Ramos (cell line): ENCODE data around the gene NDFIP1.

ENCODE experiments used
- in situ Hi-C: fragments of 300-500 bp; cut with MboI; formaldehyde crosslinking; loops from one replicate; pipeline ENCODE4 v1.14.3; 2022; ENCODE audit warnings: low sequenced_read_pairs; ENCODE audit not compliant: unreplicated experiment

NDFIP1 gene

DNA sequence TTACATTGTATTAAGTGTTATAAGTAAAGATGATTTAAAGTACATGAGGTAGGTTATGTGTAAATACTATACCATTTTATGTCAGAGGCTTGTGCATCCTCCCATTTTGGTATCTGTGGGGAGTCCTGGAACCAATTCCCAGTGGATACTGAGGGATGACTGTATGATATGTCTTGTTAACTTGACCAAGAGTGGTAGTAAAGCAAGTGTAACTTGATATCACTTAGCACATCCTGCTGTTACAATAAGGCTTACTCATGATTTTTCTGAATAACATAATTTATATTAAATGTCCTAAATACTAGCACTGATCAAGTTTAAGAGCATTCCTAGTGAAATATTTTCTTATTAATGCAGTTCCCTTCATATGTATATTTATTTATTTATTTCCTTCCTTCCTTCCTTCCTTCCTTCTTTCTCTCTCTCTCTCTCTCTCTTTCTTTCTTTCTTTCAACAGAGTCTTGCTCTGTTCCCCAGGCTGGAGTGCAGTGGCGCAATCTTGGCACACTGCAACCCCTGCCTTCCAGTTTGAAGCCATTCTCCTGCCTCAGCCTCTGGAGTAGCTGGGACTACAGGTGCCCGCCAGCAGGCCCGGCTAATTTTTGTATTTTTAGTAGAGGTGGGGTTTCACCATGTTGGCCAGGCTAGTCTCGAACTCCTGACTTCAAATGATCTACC lies 7.5 kb downstream of the NDFIP1 start:
- in situ Hi-C loops, result no loop called here

- in situ Hi-C loops, result no loop called here
Observed at GRCh38 chr5:142117579-142118151, 9.1 kb downstream of the NDFIP1 start.

GRCh38 chr5:142118155-142118686 lies 9.6 kb downstream of the NDFIP1 start:
- in situ Hi-C loops, result no loop called here

GRCh38 chr5:142119051-142119625 lies 10.6 kb downstream of the NDFIP1 start:
- in situ Hi-C loops, result no loop called here

- in situ Hi-C loops, result no loop called here
Observed at GRCh38 chr5:142120247-142120935, 11.8 kb downstream of the NDFIP1 start.

DNA sequence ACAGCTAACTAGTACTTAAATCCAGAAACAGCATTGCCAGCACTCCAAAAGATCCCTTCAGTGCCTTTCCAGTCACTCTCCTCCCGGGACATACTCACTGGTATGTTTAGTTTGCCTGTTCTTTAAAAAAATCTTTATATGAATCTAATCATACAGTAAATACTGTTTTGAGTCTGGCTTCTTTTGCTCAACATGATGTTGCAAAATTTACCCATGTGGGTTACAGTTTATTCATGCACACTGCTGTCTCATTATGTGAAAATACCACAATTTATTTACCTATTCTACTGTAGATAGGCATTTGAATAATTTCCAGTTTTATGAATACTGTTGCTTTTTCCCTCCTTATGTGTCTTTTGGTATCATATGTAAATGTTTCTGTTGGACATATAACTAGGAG lies 13.5 kb downstream of the NDFIP1 start:
- in situ Hi-C loops, result no loop called here

- in situ Hi-C loops, result no loop called here
Observed at GRCh38 chr5:142125378-142125777, 16.8 kb downstream of the NDFIP1 start.

- in situ Hi-C loops, result no loop called here
Observed at GRCh38 chr5:142125963-142126362, 17.4 kb downstream of the NDFIP1 start.

DNA sequence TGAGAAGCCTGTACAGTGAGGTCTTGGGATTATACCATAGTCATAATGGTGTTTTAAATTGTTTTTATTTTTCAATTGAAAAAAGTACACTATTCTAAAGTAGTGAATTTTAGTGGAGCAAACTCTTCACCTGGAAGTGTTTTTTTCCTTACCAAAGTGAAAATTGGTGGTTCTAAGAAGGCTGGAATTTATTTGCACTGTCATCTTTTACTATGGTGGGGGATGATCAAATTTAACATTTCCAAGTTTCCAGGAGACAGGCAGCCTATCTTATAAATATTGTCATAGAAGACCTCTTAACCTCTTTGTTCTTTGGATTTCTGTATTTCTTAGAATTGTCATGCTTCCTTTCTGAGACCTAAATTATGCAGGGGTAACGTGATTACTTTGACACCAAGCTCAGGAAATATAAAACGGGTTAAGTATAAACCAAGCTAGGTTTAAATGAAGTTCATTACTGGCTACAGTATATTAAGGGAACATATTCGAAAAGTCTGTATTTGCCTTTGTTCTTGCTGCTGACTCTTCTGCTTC lies 20.2 kb downstream of the NDFIP1 start:
- in situ Hi-C loops, result no loop called here

GRCh38 chr5:142129446-142130066 lies 21.0 kb downstream of the NDFIP1 start:
- in situ Hi-C loops, result no loop called here

DNA sequence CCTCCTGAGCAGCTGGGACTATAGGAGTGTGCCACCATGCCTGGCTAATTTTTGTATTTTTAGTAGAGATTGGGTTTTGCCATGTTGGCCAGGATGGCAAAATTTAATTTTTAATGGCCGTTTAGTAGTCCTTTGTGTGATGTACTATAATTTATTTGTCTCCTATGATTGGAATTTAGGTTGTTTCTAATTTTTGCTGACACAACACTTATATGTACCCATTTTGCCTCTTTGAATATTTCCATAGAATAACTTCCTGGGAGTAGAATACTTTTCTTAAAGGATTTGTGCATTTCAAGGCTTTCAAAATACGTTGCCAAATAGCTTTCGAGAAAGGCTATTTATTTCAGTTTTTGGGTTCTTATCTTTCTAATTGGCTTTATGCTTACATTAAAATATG lies 22.8 kb downstream of the NDFIP1 start:
- in situ Hi-C loops, result no loop called here

GRCh38 chr5:142132916-142133315 lies 24.3 kb downstream of the NDFIP1 start:
- in situ Hi-C loops, result no loop called here

- in situ Hi-C loops, result no loop called here
Observed at GRCh38 chr5:142133330-142134206, 25.0 kb downstream of the NDFIP1 start.

DNA sequence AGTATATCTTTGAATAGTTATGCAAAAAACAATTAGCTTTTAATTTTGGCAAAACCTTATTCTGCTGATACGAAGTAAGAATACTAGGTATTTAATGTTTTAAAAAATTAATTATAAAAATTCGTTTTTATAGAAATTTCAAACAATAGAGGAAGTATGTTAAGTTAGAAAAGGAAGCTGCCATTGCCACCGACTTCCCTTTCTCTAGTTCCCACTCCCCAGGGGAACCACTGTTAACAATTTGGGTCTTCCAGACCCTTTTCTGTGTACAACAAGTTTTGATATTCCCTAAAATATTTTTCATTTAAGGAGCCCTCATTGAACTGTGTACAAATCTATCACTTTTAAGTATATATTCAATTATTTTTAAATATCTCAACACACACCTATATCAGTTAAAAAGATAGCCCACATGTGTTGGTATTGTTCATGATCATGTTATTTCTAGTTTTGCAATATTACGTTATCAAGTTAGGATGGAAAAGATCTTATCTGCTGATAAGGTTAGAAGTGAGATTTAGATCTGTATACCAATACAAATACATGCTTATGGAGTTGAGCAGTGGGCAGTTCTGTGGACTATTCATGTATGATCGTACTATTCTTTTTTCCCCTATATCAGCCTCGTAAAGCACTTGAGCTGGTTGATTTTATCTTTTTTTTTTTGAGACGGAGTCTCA lies 25.9 kb downstream of the NDFIP1 start:
- in situ Hi-C loops, result no loop called here

DNA sequence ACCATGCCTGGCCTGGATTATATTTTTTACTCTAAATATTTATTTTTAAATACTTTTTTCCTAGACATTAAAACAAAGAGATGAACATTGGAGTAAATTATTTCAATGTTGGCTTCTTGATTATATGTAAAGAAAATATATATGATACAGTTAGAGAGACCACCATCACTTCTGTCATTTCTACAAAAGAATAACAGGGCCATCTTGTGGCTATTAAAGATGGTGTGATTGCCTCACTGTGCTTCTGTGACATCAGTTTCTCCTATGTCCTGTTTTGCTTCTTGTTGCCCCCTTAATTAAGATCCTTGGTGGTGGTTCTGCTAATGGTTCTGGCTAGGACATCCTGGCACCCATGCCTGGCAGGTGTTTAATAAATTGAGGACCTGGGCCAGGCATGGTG lies 32.9 kb downstream of the NDFIP1 start:
- in situ Hi-C loops, result loop anchor here (5.0 to 10.0 kb wide), 2 partner anchors 129 to 447 kb away; partner anchors contain the start of gene GNPDA1

DNA sequence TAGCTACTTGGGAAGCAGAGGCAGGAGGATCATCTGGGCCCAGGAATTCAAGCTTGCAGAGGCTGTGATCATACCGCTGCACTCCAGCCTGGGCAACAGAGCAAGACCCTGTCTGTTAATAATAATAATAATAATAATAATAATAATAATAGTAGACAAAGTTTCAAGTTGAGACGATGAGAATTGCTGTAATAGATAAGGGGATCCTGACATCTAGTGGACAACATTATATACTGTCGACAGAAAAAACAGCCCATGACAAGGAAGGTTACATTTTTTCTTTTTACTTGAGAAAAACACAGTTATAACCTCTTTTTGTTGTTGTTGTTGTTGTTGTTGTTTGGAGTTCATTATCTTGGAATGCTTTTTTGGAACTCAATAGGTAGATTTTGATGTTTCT lies 35.3 kb downstream of the NDFIP1 start:
- in situ Hi-C loops, result loop anchor here (5.0 to 10.0 kb wide), 2 partner anchors 132 to 449 kb away; partner anchors contain the start of gene GNPDA1

DNA sequence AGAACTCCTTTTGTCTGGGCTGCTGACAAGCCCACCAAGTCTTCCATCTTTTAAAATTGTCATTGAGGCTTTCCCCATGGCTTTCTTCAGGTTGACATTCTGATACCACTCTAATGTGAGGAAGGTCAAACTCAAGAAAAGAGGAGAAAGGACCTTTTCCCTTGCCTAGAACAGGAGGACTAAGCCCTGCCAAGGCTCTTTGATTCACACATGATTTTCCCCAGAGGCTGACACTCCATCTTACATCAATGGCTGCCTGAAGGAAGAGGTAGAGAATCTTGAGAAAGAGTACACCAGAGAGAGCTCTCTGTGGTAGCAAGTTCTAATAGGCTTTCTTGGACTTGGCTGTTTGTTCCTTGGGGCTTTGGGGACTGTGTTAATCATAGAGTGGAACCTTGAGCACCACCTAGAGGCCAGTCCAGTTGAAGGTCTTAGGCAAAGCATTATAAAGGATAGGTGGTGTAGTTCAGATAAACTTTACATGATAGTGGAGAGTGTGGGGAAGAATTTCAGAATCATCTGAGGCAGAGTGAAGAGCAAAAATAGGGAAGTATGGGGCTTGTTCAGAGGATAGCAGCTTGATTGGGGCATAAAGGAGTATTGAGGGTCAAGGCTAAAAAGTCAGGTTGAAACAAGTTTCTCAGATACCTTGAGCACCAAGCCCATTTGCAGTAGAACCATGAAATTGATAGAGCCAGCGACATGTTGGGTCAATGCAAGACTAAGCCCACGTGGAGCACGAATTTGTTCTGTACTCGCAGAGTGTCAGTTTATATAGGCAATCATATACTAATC lies 36.7 kb downstream of the NDFIP1 start:
- in situ Hi-C loops, result loop anchor here (10.0 kb wide), 1 partner anchor 451 kb away; no protein-coding TSS in a partner anchor

DNA sequence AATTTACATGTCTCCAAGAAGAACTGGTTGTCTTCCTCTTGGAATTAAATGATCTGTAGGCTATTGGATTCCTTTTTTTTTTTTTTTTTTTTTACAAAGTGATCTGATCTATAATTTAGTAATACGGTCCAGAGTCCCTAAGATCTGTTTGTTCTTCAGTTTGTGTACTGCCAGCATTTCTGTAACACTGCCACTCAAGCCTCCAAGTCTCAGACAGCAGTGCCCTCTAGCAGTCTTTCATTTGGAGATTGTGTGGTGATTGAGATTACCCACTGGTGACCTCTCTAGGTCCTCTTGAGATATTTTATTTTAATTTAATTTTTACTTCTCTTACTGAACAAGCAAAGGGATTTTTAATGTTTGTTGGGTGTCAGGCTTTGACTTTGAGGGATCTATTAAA lies 40.8 kb downstream of the NDFIP1 start:
- in situ Hi-C loops, result loop anchor here (10.0 kb wide), 1 partner anchor 455 kb away; no protein-coding TSS in a partner anchor
